Measurements from ENCODE around the gene PRKN.

- TF ChIP-seq CTCF (conservative IDR thresholded peaks at IDR 0.05; ENCODE audit: low read depth, low read length) (no peak), EZH2 (IDR thresholded peaks at IDR 0.05; ENCODE audit: borderline replicate concordance, low read depth, low read length, poor library complexity, severe bottlenecking) (no peak)
Observed at GRCh38 chr6:161732594-161732993, 995.0 kb downstream of the PRKN start.

Measured in A673 (cell line).